H9 (cell line): Measurements from ENCODE around the gene KCNAB1. TPM values are rescaled to one million over a fixed set of nuclear protein-coding genes. Genes with fewer than 3 reads are reported as not detected.

ENCODE experiments used
- DNase-seq: peaks from one replicate; pipeline ENCODE4 v3.0.0-alpha.2; 2017
- H2AFZ ChIP-seq: one replicate; pipeline ENCODE4 v1.6.1; 2013; ENCODE audit warnings: mild to moderate bottlenecking, low read length, control low read depth, moderate library complexity
- H2AK5ac ChIP-seq: 2 replicates; pipeline ENCODE4 v1.6.1; 2013; ENCODE audit warnings: low read length, control low read depth, mixed read lengths; ENCODE audit not compliant: insufficient read length
- H2BK120ac ChIP-seq: one replicate; pipeline ENCODE4 v1.6.1; 2013; ENCODE audit warnings: low read depth, mild to moderate bottlenecking, low read length, control low read depth, inconsistent platforms; ENCODE audit not compliant: poor library complexity, severe bottlenecking
- H2BK12ac ChIP-seq: 2 replicates; pipeline ENCODE4 v1.6.1; 2013; ENCODE audit warnings: low read length, control low read depth, mixed read lengths, low read depth; ENCODE audit not compliant: insufficient read length
- H2BK15ac ChIP-seq: 2 replicates; pipeline ENCODE4 v1.6.1; 2013; ENCODE audit warnings: low read depth, low read length, control low read depth
- H2BK20ac ChIP-seq: one replicate; pipeline ENCODE4 v1.6.1; 2013; ENCODE audit warnings: low read depth, mild to moderate bottlenecking, low read length, control low read depth, inconsistent platforms; ENCODE audit not compliant: poor library complexity, severe bottlenecking
- H2BK5ac ChIP-seq: 2 replicates; pipeline ENCODE4 v1.6.1; 2013; ENCODE audit warnings: low read length, control low read depth, mixed read lengths; ENCODE audit not compliant: insufficient read length
- H3K14ac ChIP-seq: 2 replicates; pipeline ENCODE4 v1.6.1; 2013; ENCODE audit warnings: low read length, control low read depth; ENCODE audit not compliant: insufficient read depth
- H3K18ac ChIP-seq: 2 replicates; pipeline ENCODE4 v1.6.1; 2013; ENCODE audit warnings: low read depth, mild to moderate bottlenecking, mixed read lengths, low read length, control low read depth; ENCODE audit not compliant: insufficient read length
- H3K23ac ChIP-seq: 2 replicates; pipeline ENCODE4 v1.6.1; 2013; ENCODE audit warnings: low read length, control low read depth, mixed read lengths, low read depth; ENCODE audit not compliant: insufficient read length
- H3K23me2 ChIP-seq: 2 replicates; pipeline ENCODE4 v1.6.1; 2013; ENCODE audit warnings: low read depth, mild to moderate bottlenecking, mixed read lengths, low read length, control low read depth; ENCODE audit not compliant: insufficient read length, poor library complexity, severe bottlenecking
- H3K27ac ChIP-seq: 2 replicates; pipeline ENCODE4 v1.5.1; 2013; ENCODE audit warnings: low read length, control low read depth, mixed read lengths, low read depth; ENCODE audit not compliant: insufficient read length
- H3K27me3 ChIP-seq: 2 replicates; pipeline ENCODE4 v1.6.1; 2013; ENCODE audit warnings: low read length, control low read depth, inconsistent platforms; ENCODE audit not compliant: insufficient read depth
- H3K4ac ChIP-seq: 2 replicates; pipeline ENCODE4 v1.6.1; 2013; ENCODE audit warnings: low read depth, mild to moderate bottlenecking, control low read depth, inconsistent platforms, low read length, moderate library complexity
- H3K4me1 ChIP-seq: 2 replicates; pipeline ENCODE4 v1.6.1; 2013; ENCODE audit warnings: low read length, control low read depth, inconsistent platforms; ENCODE audit not compliant: insufficient read depth
- H3K4me2 ChIP-seq: 2 replicates; pipeline ENCODE4 v1.6.1; 2013; ENCODE audit warnings: low read length, control low read depth, mixed read lengths; ENCODE audit not compliant: insufficient read length, insufficient read depth
- H3K56ac ChIP-seq: 2 replicates; pipeline ENCODE4 v1.6.1; 2013; ENCODE audit warnings: low read depth, mild to moderate bottlenecking, mixed read lengths, low read length, control low read depth; ENCODE audit not compliant: insufficient read length
- H3K79me1 ChIP-seq: 2 replicates; pipeline ENCODE4 v1.6.1; 2013; ENCODE audit warnings: low read depth, mild to moderate bottlenecking, moderate library complexity, low read length, control low read depth, inconsistent platforms; ENCODE audit not compliant: insufficient read depth, poor library complexity, severe bottlenecking
- H3K79me2 ChIP-seq: 2 replicates; pipeline ENCODE4 v1.6.1; 2013; ENCODE audit warnings: low read length, control low read depth, inconsistent platforms; ENCODE audit not compliant: insufficient read depth
- H3K9ac ChIP-seq: 2 replicates; pipeline ENCODE4 v1.6.1; 2013; ENCODE audit warnings: low read length, control low read depth, mixed read lengths; ENCODE audit not compliant: insufficient read length; ENCODE audit errors: extremely low read depth
- H3K9me3 ChIP-seq: one replicate; pipeline ENCODE4 v1.6.1; 2013; ENCODE audit warnings: low read depth, low read length, inconsistent platforms; ENCODE audit not compliant: control insufficient read depth
- H3T11ph ChIP-seq: one replicate; pipeline ENCODE4 v1.6.1; 2013; ENCODE audit warnings: mild to moderate bottlenecking, low read length, control low read depth, inconsistent platforms
- H4K20me1 ChIP-seq: one replicate; pipeline ENCODE4 v1.6.1; 2013; ENCODE audit not compliant: control insufficient read depth, insufficient read length, insufficient read depth
- H4K5ac ChIP-seq: 2 replicates; pipeline ENCODE4 v1.6.1; 2013; ENCODE audit warnings: low read depth, mild to moderate bottlenecking, mixed read lengths, low read length, control low read depth; ENCODE audit not compliant: insufficient read length
- H4K8ac ChIP-seq: replicated peaks from 2 replicates; pipeline ENCODE4 v1.6.1; 2013; ENCODE audit warnings: low read length, control low read depth, mixed read lengths, low read depth; ENCODE audit not compliant: insufficient read length
- H4K91ac ChIP-seq: 2 replicates; pipeline ENCODE4 v1.6.1; 2013; ENCODE audit warnings: low read depth, mild to moderate bottlenecking, moderate library complexity, mixed read lengths, low read length, control low read depth; ENCODE audit not compliant: insufficient read length
- H3K27ac Mint-ChIP-seq, 3 experiments: 2 replicates in 2 of 3; 3 replicates in 1 of 3; pipeline ENCODE4 v1.8.0; 2020 to 2021; ENCODE audit warnings: mixed read lengths in 3 of 3, mild to moderate bottlenecking in 1 of 3, moderate library complexity in 1 of 3
- H3K27me3 Mint-ChIP-seq: 2 replicates; pipeline ENCODE4 v1.8.0; 2021; ENCODE audit warnings: low read depth, mild to moderate bottlenecking, moderate library complexity, mixed read lengths
- H3K36me3 Mint-ChIP-seq, 3 experiments: 2 replicates in 2 of 3; 3 replicates in 1 of 3; pipeline ENCODE4 v1.8.0; 2020 to 2021; ENCODE audit warnings: low read depth in 3 of 3, mixed read lengths in 3 of 3; ENCODE audit not compliant: insufficient read depth in 1 of 3
- H3K4me1 Mint-ChIP-seq, 2 experiments: 2 replicates each; pipeline ENCODE4 v1.8.0; 2020; ENCODE audit warnings: mixed read lengths in 2 of 2
- H3K4me3 Mint-ChIP-seq, 2 experiments: 2 replicates in 1 of 2; 3 replicates in 1 of 2; pipeline ENCODE4 v1.8.0; 2020 to 2021; ENCODE audit warnings: mild to moderate bottlenecking in 2 of 2, mixed read lengths in 2 of 2, moderate library complexity in 1 of 2
- H3K9me3 Mint-ChIP-seq, 2 experiments: 2 replicates in 1 of 2; 3 replicates in 1 of 2; pipeline ENCODE4 v1.8.0; 2020; ENCODE audit warnings: mild to moderate bottlenecking in 2 of 2, mixed read lengths in 2 of 2, moderate library complexity in 1 of 2
- WGBS: extraction: QIAGEN DNeasy Blood & Tissue Kit; methylation state at CpG from one replicate; pipeline ENCODE4 v1.1.7; 2013; ENCODE audit warnings: missing lambda C conversion rate, low lambda C conversion rate, mixed read lengths; ENCODE audit not compliant: insufficient read length; ENCODE audit errors: extremely low coverage; 5-methylcytosine and 5-hydroxymethylcytosine counted together
- total RNA-seq: library from RNA; stranded (reverse); gene quantifications from 2 replicates; pipeline ENCODE4 v1.2.1, GENCODE V29; 2021
- TF ChIP-seq, protein P1 (sequence below): fragments of 200-600 bp; sonication (generic); conservative IDR thresholded peaks from 3 replicates; pipeline ENCODE4 v1.8.0; 2021; ENCODE audit warnings: antibody characterized with exemption, mild to moderate bottlenecking

Gene KCNAB1
- total RNA-seq, 1 experiment from 2014 or later: 3.7 TPM

DNA sequence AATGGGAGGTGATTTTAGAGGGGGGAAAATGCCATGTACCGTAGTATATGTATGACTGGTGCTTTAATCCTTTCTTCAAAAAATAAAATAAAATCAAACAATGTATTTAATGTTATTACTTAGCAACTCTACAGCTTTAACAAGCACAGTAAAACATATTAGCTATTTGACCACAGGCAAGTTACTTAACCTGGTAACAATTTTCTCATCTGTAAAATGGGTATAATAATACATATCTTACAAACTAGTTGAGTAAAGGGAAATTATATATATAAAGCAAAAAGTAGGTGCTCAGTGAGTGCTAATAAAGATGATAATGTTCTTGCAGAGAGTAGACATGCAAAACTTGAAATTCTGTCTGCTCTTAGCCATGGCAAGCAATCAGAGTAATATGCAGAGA is 406.7 kb downstream of the KCNAB1 start:
- Histone ChIP-seq H4K91ac (no peak overlapping the region), H3K4ac (no peak overlapping the region), H2AFZ (no peak overlapping the region), H3K4me2 (no peak overlapping the region), H2BK15ac (no peak overlapping the region), H3K9ac (no peak overlapping the region), H3K56ac (no peak overlapping the region), H2AK5ac (no peak overlapping the region), H3K9me3 (no peaks in the 10 kb centered on the region), H3K18ac (no peak overlapping the region), H3K27me3 (no peaks in the 10 kb centered on the region), H3K4me1 (no peaks in the 10 kb centered on the region; the same call in 1 of the 2 replicates), H3K23me2 (no peaks in the 10 kb centered on the region), H4K8ac (no peak overlapping the region), H2BK20ac (no peak overlapping the region), H3K79me2 (no peaks in the 10 kb centered on the region), H2BK5ac (no peak overlapping the region), H4K5ac (no peak overlapping the region), H2BK120ac (no peak overlapping the region), H3T11ph (no peak overlapping the region), H3K27ac (no peak overlapping the region), H3K23ac (no peak overlapping the region), H3K14ac (no peak overlapping the region), H4K20me1 (no peaks in the 10 kb centered on the region), H2BK12ac (no peak overlapping the region), H3K79me1 (no peaks in the 10 kb centered on the region)
- no CpG with 5 or more reads among the region's 1 CpG for WGBS
- Mint-ChIP-seq H3K36me3 (peaks cover 0 to 2% (median 0%) of the 10 kb centered on the region in 3 experiments; a peak in 1 of 7 replicates), H3K9me3 (no peaks in the 10 kb centered on the region), H3K27me3 (no peaks in the 10 kb centered on the region), H3K4me3 (no peak overlapping the region), H3K4me1 (peaks cover 11 to 21% of the 10 kb centered on the region in 2 experiments), H3K27ac (no peak overlapping the region)
- DNase-seq: no peak
- TF ChIP-seq, protein P1, sequence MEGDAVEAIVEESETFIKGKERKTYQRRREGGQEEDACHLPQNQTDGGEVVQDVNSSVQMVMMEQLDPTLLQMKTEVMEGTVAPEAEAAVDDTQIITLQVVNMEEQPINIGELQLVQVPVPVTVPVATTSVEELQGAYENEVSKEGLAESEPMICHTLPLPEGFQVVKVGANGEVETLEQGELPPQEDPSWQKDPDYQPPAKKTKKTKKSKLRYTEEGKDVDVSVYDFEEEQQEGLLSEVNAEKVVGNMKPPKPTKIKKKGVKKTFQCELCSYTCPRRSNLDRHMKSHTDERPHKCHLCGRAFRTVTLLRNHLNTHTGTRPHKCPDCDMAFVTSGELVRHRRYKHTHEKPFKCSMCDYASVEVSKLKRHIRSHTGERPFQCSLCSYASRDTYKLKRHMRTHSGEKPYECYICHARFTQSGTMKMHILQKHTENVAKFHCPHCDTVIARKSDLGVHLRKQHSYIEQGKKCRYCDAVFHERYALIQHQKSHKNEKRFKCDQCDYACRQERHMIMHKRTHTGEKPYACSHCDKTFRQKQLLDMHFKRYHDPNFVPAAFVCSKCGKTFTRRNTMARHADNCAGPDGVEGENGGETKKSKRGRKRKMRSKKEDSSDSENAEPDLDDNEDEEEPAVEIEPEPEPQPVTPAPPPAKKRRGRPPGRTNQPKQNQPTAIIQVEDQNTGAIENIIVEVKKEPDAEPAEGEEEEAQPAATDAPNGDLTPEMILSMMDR: no peak
